PFSK-1 (cell line): ENCODE measurements around the gene USHBP1. TPM values are rescaled to one million over a fixed set of nuclear protein-coding genes. Genes with fewer than 3 reads are reported as not detected.

Experiments used
- FOXP2 ChIP-seq: optimal IDR thresholded peaks from 2 replicates; pipeline ENCODE3; 2011; ENCODE audit warnings: borderline replicate concordance, control low read depth, inconsistent platforms; ENCODE audit not compliant: insufficient read depth; ENCODE audit errors: extremely low read length, extremely low read depth
- POLR2AphosphoS5 ChIP-seq: IDR thresholded peaks from 2 replicates; pipeline ENCODE4 v1.6.1; 2012; ENCODE audit warnings: low read depth, mild to moderate bottlenecking, control low read depth, low read length, moderate library complexity
- SIN3A ChIP-seq: IDR thresholded peaks from 2 replicates; pipeline ENCODE4 v1.6.1; 2012; ENCODE audit warnings: mild to moderate bottlenecking, low read length, moderate library complexity, borderline replicate concordance; ENCODE audit not compliant: insufficient read depth
- TAF1 ChIP-seq: IDR thresholded peaks from 2 replicates; pipeline ENCODE4 v1.6.1; 2012; ENCODE audit warnings: low read length, control low read depth, borderline replicate concordance; ENCODE audit not compliant: insufficient read depth
- polyA plus RNA-seq: library from polyadenylated mRNA; unstranded; fragments of >200 nt; gene quantifications from one replicate; pipeline ENCODE4 v1.2.1, GENCODE V29; 2012; ENCODE audit warnings: low read depth, missing spikeins; ENCODE audit not compliant: insufficient read length
- TF ChIP-seq, protein P1 (sequence below), 2 experiments: IDR thresholded peaks; 2 replicates each; pipeline versions ENCODE4 v1.6.1 to v1.8.0; 2011 to 2012; ENCODE audit warnings: low read depth in 2 of 2, low read length in 2 of 2, control low read depth in 1 of 2, inconsistent platforms in 1 of 2, mild to moderate bottlenecking in 1 of 2, moderate library complexity in 1 of 2; ENCODE audit not compliant: insufficient read depth in 1 of 2

Gene USHBP1, protein sequence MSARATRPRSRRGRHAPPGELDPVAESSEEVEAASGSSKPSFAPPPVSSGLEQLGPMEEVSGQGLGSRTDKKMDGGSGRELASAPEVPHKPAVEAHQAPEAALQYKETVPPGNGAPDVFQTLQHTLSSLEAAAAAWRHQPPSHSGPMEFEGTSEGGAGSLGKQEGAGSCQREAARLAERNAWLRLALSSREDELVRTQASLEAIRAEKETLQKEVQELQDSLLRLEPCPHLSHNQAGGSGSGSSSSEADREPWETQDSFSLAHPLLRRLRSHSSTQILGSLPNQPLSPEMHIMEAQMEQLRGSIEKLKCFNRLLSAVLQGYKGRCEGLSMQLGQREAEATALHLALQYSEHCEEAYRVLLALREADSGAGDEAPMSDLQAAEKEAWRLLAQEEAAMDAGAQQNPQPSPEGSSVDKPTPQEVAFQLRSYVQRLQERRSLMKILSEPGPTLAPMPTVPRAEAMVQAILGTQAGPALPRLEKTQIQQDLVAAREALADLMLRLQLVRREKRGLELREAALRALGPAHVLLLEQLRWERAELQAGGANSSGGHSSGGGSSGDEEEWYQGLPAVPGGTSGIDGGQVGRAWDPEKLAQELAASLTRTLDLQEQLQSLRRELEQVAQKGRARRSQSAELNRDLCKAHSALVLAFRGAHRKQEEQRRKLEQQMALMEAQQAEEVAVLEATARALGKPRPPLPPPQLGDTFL
- 0.93 TPM for polyA plus RNA-seq

DNA sequence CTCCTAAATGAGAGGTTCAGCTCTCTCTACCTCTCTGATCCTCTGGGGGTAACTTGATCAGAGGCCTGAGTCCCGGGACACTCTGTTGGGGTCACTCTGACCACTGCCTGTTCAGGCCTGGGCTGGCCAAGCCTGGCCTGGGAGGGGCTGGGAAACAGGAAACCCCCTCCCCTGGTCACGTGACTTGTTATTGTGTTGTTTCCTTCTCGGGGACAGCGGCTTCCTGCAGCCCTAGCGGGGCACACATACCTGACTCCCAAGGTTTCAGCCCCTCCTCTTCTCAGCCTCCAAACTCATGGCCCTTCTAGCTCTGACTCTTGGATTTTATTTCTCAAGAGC, at the start of gene USHBP1:
TSS of gene USHBP1 (minus strand) at position 105 of the 339 bp plus-strand sequence. CDS start 446 bp downstream, outside the sequence.
- TF ChIP-seq FOXP2, result peak; percentile 53
- no peak for TF ChIP-seq SIN3A

DNA sequence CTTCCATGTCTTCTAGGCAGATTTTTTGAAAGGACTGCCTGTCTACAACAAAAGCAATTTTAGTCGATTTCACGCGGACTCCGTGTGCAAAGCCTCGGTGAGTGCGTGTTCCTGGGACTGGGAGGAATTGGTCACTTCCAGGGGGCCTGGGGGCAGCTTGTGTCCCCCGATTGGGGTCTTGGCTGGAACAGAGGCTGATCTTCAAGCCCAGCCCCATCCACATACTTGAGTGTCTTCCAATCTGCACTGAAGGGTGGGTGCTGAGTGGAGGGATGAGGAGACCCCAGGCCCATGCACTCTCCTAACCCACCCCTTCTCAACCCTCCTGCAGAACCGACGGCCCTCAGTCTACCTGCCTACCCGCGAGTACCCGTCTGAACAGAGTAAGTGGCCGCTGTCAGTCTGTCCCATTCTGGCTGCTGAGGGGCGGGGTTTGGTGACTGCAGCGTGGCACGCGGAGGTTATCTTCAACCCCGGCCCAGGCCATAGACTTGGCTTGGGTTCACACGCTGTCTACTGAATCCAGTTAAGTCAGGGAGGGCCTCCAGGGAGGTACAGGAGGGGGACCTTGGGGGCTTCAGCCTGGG, 49.6 kb upstream of the USHBP1 start:
- TF ChIP-seq FOXP2 (no peak), SIN3A (no peak), TAF1 (no peak), POLR2AphosphoS5 (no peak)
- TF ChIP-seq, protein P1, sequence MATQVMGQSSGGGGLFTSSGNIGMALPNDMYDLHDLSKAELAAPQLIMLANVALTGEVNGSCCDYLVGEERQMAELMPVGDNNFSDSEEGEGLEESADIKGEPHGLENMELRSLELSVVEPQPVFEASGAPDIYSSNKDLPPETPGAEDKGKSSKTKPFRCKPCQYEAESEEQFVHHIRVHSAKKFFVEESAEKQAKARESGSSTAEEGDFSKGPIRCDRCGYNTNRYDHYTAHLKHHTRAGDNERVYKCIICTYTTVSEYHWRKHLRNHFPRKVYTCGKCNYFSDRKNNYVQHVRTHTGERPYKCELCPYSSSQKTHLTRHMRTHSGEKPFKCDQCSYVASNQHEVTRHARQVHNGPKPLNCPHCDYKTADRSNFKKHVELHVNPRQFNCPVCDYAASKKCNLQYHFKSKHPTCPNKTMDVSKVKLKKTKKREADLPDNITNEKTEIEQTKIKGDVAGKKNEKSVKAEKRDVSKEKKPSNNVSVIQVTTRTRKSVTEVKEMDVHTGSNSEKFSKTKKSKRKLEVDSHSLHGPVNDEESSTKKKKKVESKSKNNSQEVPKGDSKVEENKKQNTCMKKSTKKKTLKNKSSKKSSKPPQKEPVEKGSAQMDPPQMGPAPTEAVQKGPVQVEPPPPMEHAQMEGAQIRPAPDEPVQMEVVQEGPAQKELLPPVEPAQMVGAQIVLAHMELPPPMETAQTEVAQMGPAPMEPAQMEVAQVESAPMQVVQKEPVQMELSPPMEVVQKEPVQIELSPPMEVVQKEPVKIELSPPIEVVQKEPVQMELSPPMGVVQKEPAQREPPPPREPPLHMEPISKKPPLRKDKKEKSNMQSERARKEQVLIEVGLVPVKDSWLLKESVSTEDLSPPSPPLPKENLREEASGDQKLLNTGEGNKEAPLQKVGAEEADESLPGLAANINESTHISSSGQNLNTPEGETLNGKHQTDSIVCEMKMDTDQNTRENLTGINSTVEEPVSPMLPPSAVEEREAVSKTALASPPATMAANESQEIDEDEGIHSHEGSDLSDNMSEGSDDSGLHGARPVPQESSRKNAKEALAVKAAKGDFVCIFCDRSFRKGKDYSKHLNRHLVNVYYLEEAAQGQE (IDR thresholded peaks at IDR 0.05; ENCODE audit: insufficient read depth in 1 of 2, low read depth in 2 of 2, low read length in 2 of 2), result no peak

DNA sequence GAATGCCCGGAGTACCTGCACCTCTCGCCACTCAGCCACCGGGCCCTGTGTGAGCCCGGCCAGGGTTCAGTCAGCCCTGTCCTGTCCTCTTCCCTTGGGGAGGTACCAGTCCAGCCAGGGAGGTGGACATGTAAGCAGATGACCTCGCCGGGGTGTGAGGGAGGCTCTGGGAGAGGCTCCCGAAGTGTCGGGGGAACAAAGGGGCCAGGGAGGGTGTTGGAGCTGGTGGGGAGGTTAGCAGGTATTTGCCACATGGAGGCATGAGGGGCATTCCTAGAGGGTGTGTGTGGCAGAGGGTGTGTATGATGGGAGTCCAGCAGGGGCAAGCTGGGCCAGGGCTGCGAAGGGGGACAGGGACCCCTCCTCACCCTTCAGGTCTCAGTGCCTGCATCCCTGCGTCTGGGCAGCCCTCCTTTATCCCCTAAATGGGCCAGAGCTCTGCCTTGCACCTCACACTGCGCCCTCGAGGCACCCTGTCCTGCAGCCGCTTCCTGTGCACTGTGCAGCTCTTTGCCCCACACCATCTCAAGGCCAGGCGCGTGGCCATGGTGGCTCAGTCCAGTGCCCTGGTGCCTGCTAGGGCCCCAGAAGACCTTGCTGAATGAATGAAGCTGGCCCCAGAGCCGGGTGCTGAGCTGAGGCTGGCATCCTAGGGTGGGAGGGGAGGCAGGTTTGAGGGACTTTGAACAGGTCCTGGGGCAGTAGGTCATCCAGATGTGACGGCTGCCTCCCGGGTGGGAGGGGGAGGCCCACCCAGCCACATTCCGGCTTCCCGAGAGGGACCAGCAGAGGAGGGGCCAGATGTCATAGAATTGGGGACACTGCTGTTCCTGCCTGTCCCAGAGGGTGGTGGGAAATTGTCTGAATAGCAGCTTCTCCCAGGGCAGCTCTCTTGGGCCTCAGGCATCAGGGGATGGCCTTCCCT, 47.9 kb upstream of the USHBP1 start:
- TF ChIP-seq TAF1 (no peak), POLR2AphosphoS5 (no peak), FOXP2 (no peak), SIN3A (no peak)
- TF ChIP-seq, protein P1 (IDR thresholded peaks at IDR 0.05; ENCODE audit: insufficient read depth in 1 of 2, low read depth in 2 of 2, low read length in 2 of 2), result no peak

DNA sequence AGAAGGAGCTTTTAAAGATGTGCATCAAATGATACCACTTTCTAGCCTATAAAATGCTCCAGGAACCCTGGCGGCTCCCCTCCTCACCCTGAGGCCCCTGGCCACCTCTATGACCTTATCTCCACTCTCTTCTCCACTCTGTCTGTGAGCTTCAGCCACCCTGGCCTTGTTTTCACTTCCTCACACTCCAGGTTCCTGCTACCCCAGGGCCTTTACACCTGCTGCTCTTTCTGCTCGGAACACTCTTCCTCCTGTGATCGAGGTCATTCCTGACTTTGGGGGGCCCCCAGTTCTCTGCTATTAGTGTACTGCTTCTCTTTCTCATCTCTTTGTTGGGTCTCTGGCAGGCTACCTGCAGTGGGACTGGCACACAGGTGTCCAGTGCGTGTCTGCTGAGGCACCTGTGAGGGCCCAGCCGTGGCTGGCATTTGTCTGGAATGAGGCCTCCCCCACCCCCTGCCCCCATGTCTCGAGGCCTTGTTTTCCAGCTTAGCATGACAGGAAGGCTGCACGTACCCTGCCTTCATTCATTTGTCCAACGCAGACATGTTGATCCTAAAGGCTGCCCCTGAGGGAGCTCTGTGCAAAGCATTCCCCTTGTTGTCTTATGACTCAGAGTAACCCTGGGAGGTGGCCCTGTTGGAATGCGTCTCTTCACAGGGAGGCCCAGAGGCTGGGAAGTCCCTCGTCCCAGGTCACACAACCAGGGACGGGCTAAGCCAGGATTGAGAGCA, 47.1 kb upstream of the USHBP1 start:
- TF ChIP-seq POLR2AphosphoS5 (no peak), FOXP2 (no peak), SIN3A (no peak), TAF1 (no peak)
- TF ChIP-seq, protein P1 (IDR thresholded peaks at IDR 0.05; ENCODE audit: insufficient read depth in 1 of 2, low read depth in 2 of 2, low read length in 2 of 2), result no peak
